A673 (cell line): Measurements from ENCODE around the gene ILDR1.

Experiments used
- EZH2 ChIP-seq: fragments of 200-600 bp; sonication (generic); IDR thresholded peaks from 2 replicates; pipeline ENCODE4 v1.6.1; 2017; ENCODE audit warnings: borderline replicate concordance, low read depth, mild to moderate bottlenecking, mixed read lengths, antibody characterized with exemption, low read length; ENCODE audit not compliant: poor library complexity, severe bottlenecking
- TF ChIP-seq, protein P1 (sequence below): fragments of 300-800, 200-600 bp; sonication (generic); conservative IDR thresholded peaks from 2 replicates; pipeline ENCODE4 v1.5.1; 2017; ENCODE audit warnings: low read depth, mild to moderate bottlenecking, antibody characterized with exemption, low read length, moderate library complexity, mixed read lengths

DNA sequence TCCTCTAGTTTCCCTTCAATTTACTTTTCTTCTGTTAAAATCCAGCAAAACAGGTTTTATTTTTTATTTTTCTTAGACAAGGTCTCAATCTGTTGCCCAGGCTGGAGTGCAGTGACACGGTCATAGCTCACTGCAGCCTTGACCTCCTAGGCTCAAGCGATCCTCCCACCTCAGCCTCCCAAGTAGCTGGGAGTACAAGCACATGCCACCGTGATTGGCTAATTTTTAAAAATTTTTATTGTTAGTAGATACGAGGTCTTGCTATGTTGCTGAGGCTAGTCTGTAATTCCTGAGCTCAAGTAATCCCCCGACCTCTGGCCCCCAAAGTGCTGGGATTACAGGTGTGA lies 41.6 kb downstream of the ILDR1 start:
- TF ChIP-seq, protein P1, sequence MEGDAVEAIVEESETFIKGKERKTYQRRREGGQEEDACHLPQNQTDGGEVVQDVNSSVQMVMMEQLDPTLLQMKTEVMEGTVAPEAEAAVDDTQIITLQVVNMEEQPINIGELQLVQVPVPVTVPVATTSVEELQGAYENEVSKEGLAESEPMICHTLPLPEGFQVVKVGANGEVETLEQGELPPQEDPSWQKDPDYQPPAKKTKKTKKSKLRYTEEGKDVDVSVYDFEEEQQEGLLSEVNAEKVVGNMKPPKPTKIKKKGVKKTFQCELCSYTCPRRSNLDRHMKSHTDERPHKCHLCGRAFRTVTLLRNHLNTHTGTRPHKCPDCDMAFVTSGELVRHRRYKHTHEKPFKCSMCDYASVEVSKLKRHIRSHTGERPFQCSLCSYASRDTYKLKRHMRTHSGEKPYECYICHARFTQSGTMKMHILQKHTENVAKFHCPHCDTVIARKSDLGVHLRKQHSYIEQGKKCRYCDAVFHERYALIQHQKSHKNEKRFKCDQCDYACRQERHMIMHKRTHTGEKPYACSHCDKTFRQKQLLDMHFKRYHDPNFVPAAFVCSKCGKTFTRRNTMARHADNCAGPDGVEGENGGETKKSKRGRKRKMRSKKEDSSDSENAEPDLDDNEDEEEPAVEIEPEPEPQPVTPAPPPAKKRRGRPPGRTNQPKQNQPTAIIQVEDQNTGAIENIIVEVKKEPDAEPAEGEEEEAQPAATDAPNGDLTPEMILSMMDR = no peak
- TF ChIP-seq EZH2 = no peak
